Vagina (tissue), 2 donors: ENCODE data around the gene FBXO41. TPM values are rescaled to one million over a fixed set of nuclear protein-coding genes. Genes with fewer than 3 reads are reported as not detected.
A peak's percentile ranks its signal among the peaks of the same experiment; 100 is the strongest.

ENCODE experiments used
- DNase-seq, 2 donors: peaks; one replicate each; pipeline ENCODE4 v3.0.0-alpha.2; 2017; ENCODE audit errors: extremely low spot score in 2 of 2
- H3K27ac ChIP-seq: fragments of 200-600 bp; sonication (generic); one replicate; pipeline ENCODE4 v1.5.1; 2019
- H3K27me3 ChIP-seq: fragments of 200-600 bp; sonication (generic); one replicate; pipeline ENCODE4 v1.5.1; 2019
- H3K36me3 ChIP-seq, 2 donors: fragments of 200-600 bp; sonication (generic); one replicate each; pipeline ENCODE4 v1.5.1; 2017 to 2019
- H3K4me1 ChIP-seq: fragments of 200-600 bp; sonication (generic); one replicate; pipeline ENCODE4 v1.5.1; 2019
- H3K4me3 ChIP-seq, 2 donors: fragments of 200-600 bp; sonication (generic); 1 replicate in 1 of 2; 2 replicates in 1 of 2; pipeline ENCODE4 v1.5.1; 2016 to 2019
- H3K9me3 ChIP-seq: fragments of 200-600 bp; sonication (generic); one replicate; pipeline ENCODE4 v1.5.1; 2019
- CTCF ChIP-seq, 3 experiments: fragments of 450-650 bp in 2 of 3; fragments of 200-600 bp in 1 of 3; sonication (generic) in 1 of 3; IDR thresholded peaks; one replicate each; pipeline ENCODE4 v1.5.1; 2017 to 2019; ENCODE audit warnings: antibody characterized with exemption in 3 of 3, mild to moderate bottlenecking in 2 of 3, moderate library complexity in 2 of 3
- POLR2A ChIP-seq, 2 donors: fragments of 450-650 bp; IDR thresholded peaks; one replicate each; pipeline ENCODE4 v1.6.1; 2017; ENCODE audit warnings: antibody characterized with exemption in 2 of 2, mild to moderate bottlenecking in 2 of 2, moderate library complexity in 2 of 2
- POLR2AphosphoS5 ChIP-seq, 2 donors: sonication (generic); formaldehyde crosslinking; IDR thresholded peaks; one replicate each; pipeline ENCODE4 v1.9.0; 2017; ENCODE audit warnings: antibody characterized with exemption in 2 of 2, mild to moderate bottlenecking in 2 of 2, low read depth in 1 of 2; ENCODE audit not compliant: insufficient read depth in 1 of 2
- intact Hi-C: fragments of 100-400 bp; cut with DNase I; formaldehyde crosslinking; loops from one replicate; pipeline ENCODE4 v1.15.1; 2023
- total RNA-seq: library from RNA; depleted of rRNA; stranded (reverse); fragments of >200 nt; gene quantifications from one replicate; pipeline ENCODE4 v1.2.3, GENCODE V29; 2016

Gene FBXO41
- total RNA-seq, 1 donor from 2014 or later: 2.7 TPM

- Histone ChIP-seq H3K27ac (peak within 1 kb of the TSS; percentile 95), H3K27me3 (no peaks in the 10 kb centered on the region), H3K4me3 (peak within 1 kb of the TSS; percentile 73 to 83), H3K36me3 (peaks cover 0 to 7% of the 10 kb centered on the region in 2 donors), H3K9me3 (no peaks in the 10 kb centered on the region), H3K4me1 (peaks cover 43% of the 10 kb centered on the region)
- TF ChIP-seq POLR2AphosphoS5 (IDR thresholded peaks at IDR 0.05; ENCODE audit: insufficient read depth in 1 of 2, low read depth in 1 of 2): peak; percentile 75 to 84
- no peak for TF ChIP-seq CTCF (IDR thresholded peaks at IDR 0.05)
- no peak for TF ChIP-seq POLR2A (IDR thresholded peaks at IDR 0.05)
- intact Hi-C loops: no loop called here
- DNase-seq: peak in 1 of 2 donors; percentile 100
Measured at GRCh38 chr2:73233154-73233931, 50.9 kb downstream of the FBXO41 start, which contains the start of gene PRADC1. TSS of gene PRADC1 (minus strand) at chr2:73233239. CDS start at chr2:73233160, 79 bp downstream.

- TF ChIP-seq POLR2A (IDR thresholded peaks at IDR 0.05) (no peak), POLR2AphosphoS5 (IDR thresholded peaks at IDR 0.05; ENCODE audit: insufficient read depth in 1 of 2, low read depth in 1 of 2) (no peak), CTCF (IDR thresholded peaks at IDR 0.05) (no peak)
- Histone ChIP-seq H3K9me3 (no peaks in the 10 kb centered on the region), H3K4me3 (peak overlapping the region; percentile 73 to 83), H3K27ac (peak overlapping the region; percentile 41), H3K27me3 (no peaks in the 10 kb centered on the region), H3K4me1 (peaks cover 36% of the 10 kb centered on the region), H3K36me3 (peaks cover 0 to 8% of the 10 kb centered on the region in 2 donors)
- DNase-seq: no peak
- intact Hi-C loops: no loop called here
Measured at GRCh38 chr2:73232403-73233153, 51.7 kb downstream of the FBXO41 start.

GRCh38 chr2:73228631-73229030, 55.6 kb downstream of the FBXO41 start:
- Histone ChIP-seq H3K4me3 (no peak overlapping the region), H3K27me3 (no peaks in the 10 kb centered on the region), H3K9me3 (no peaks in the 10 kb centered on the region), H3K27ac (no peak overlapping the region), H3K36me3 (peaks cover 0 to 16% of the 10 kb centered on the region in 2 donors), H3K4me1 (peaks cover 8% of the 10 kb centered on the region)
- TF ChIP-seq CTCF (IDR thresholded peaks at IDR 0.05) (no peak), POLR2A (IDR thresholded peaks at IDR 0.05) (no peak), POLR2AphosphoS5 (IDR thresholded peaks at IDR 0.05; ENCODE audit: insufficient read depth in 1 of 2, low read depth in 1 of 2) (no peak)
- intact Hi-C loops: no loop called here
- DNase-seq: no peak

GRCh38 chr2:73227086-73227485, 57.2 kb downstream of the FBXO41 start:
- no peak for TF ChIP-seq POLR2AphosphoS5 (IDR thresholded peaks at IDR 0.05; ENCODE audit: insufficient read depth in 1 of 2, low read depth in 1 of 2)
- TF ChIP-seq POLR2A (IDR thresholded peaks at IDR 0.05): no peak
- no peak for TF ChIP-seq CTCF (IDR thresholded peaks at IDR 0.05)
- no peak for DNase-seq
- H3K27me3 ChIP-seq: no peaks in the 10 kb centered on the region
- no peaks in the 10 kb centered on the region for H3K9me3 ChIP-seq
- peaks cover 0 to 31% of the 10 kb centered on the region in 2 donors for H3K36me3 ChIP-seq
- no peak overlapping the region for H3K4me3 ChIP-seq
- intact Hi-C loops: no loop called here
- peaks cover under 1% of the 10 kb centered on the region for H3K4me1 ChIP-seq
- H3K27ac ChIP-seq: no peak overlapping the region
